Left renal cortex interstitium (tissue), 4 donors: ENCODE results near the gene CLEC4M. TPM values are rescaled to one million over a fixed set of nuclear protein-coding genes. Genes with fewer than 3 reads are reported as not detected.
A peak's percentile ranks its signal among the peaks of the same experiment; 100 is the strongest.
"Not testable (repeated sequence)": the region's sequence is repeated elsewhere in the genome, so short reads cannot be mapped to it uniquely, and the experiment has no call there.

Experiments
- DNase-seq, 4 donors: peaks; one replicate each; pipeline ENCODE4 v3.0.0-alpha.2; 2013; ENCODE audit warnings: low read depth in 4 of 4, low spot score in 2 of 4, missing footprints in 1 of 4
- polyA plus RNA-seq, 4 donors: library from polyadenylated mRNA; unstranded; fragments of 120-200 nt; gene quantifications; one replicate each; pipeline ENCODE4 v1.2.1, GENCODE V29; 2013; ENCODE audit not compliant: insufficient read length in 4 of 4

CLEC4M gene
- polyA plus RNA-seq, 4 donors, result 1.5 to 4.7 (median 3.3) TPM

GRCh38 chr19:7769171-7769570 is 6.1 kb downstream of the CLEC4M start:
- DNase-seq, result no peak

GRCh38 chr19:7771072-7771471 is 8.0 kb downstream of the CLEC4M start:
- DNase-seq, result no peak

GRCh38 chr19:7772752-7773291 is 9.8 kb downstream of the CLEC4M start:
- DNase-seq, result no peak

- no peak for DNase-seq
These were observed 10.8 kb downstream of the CLEC4M start for GRCh38 chr19:7773841-7774240.

GRCh38 chr19:7775761-7776160 is 12.7 kb downstream of the CLEC4M start:
- DNase-seq, result no peak

GRCh38 chr19:7778081-7778480 is 15.0 kb downstream of the CLEC4M start:
- DNase-seq, result no peak

GRCh38 chr19:7779631-7780486 is 16.8 kb downstream of the CLEC4M start:
- DNase-seq, result no peak

- no peak for DNase-seq
These were observed 18.1 kb downstream of the CLEC4M start for GRCh38 chr19:7781157-7781556.

- no peak for DNase-seq
These were observed 21.0 kb downstream of the CLEC4M start for GRCh38 chr19:7783991-7784423.

GRCh38 chr19:7784856-7785255 is 21.8 kb downstream of the CLEC4M start:
- DNase-seq, result no peak

- DNase-seq, result no peak
These were observed 24.1 kb downstream of the CLEC4M start for GRCh38 chr19:7787141-7787540.

- DNase-seq, result no peak
These were observed 24.6 kb downstream of the CLEC4M start for GRCh38 chr19:7787602-7788177.

GRCh38 chr19:7788178-7788932 is 25.3 kb downstream of the CLEC4M start:
- no peak for DNase-seq

GRCh38 chr19:7788933-7789323 is 25.9 kb downstream of the CLEC4M start:
- no peak for DNase-seq

GRCh38 chr19:7789447-7789846 is 26.4 kb downstream of the CLEC4M start:
- no peak for DNase-seq

- no peak for DNase-seq
These were observed 27.4 kb downstream of the CLEC4M start for GRCh38 chr19:7790416-7790815.

- DNase-seq, result peak in 1 of 4 donors; percentile 44
These were observed 29.2 kb downstream of the CLEC4M start for GRCh38 chr19:7792281-7792680.

GRCh38 chr19:7792701-7793100 is 29.7 kb downstream of the CLEC4M start:
- DNase-seq, result not testable (repeated sequence)

GRCh38 chr19:7793493-7793892 is 30.4 kb downstream of the CLEC4M start:
- no peak for DNase-seq

GRCh38 chr19:7795555-7796161 is 32.6 kb downstream of the CLEC4M start:
- no peak for DNase-seq
